Nephron (organoid): ENCODE results near the gene KCNK3.

Experiments
- H3K27ac Mint-ChIP-seq, 3 experiments: 2 replicates each; pipeline ENCODE4 v1.8.0; 2020; ENCODE audit warnings: mixed read lengths in 3 of 3, mild to moderate bottlenecking in 2 of 3, moderate library complexity in 1 of 3
- H3K27me3 Mint-ChIP-seq: 2 replicates; pipeline ENCODE4 v1.8.0; 2021; ENCODE audit warnings: low read depth, mild to moderate bottlenecking, moderate library complexity, mixed read lengths
- H3K36me3 Mint-ChIP-seq: 2 replicates; pipeline ENCODE4 v1.8.0; 2020; ENCODE audit warnings: low read depth, mixed read lengths
- H3K4me1 Mint-ChIP-seq: 2 replicates; pipeline ENCODE4 v1.8.0; 2020; ENCODE audit warnings: mixed read lengths
- H3K4me3 Mint-ChIP-seq, 3 experiments: 2 replicates each; pipeline ENCODE4 v1.8.0; 2020; ENCODE audit warnings: mild to moderate bottlenecking in 3 of 3, mixed read lengths in 3 of 3, moderate library complexity in 2 of 3
- H3K9me3 Mint-ChIP-seq: 2 replicates; pipeline ENCODE4 v1.8.0; 2020; ENCODE audit warnings: mixed read lengths
- CTCF ChIP-seq, 3 experiments: fragments of 200-600 bp; sonication (generic); IDR thresholded peaks; one replicate each; pipeline ENCODE4 v1.5.0; 2021; ENCODE audit warnings: antibody characterized with exemption in 3 of 3; ENCODE audit not compliant: unreplicated experiment in 3 of 3

KCNK3 gene

GRCh38 chr2:26648516-26648915, 44.0 kb upstream of the KCNK3 start:
- Mint-ChIP-seq H3K9me3 (no peaks in the 10 kb centered on the region), H3K4me1 (peaks cover 40% of the 10 kb centered on the region), H3K27ac (no peak overlapping the region), H3K4me3 (no peak overlapping the region), H3K36me3 (no peaks in the 10 kb centered on the region), H3K27me3 (peaks cover 20% of the 10 kb centered on the region)
- no peak for TF ChIP-seq CTCF (IDR thresholded peaks at IDR 0.05; ENCODE audit: unreplicated experiment in 3 of 3)

GRCh38 chr2:26649322-26649721, 43.2 kb upstream of the KCNK3 start:
- H3K4me1 Mint-ChIP-seq: peaks cover 43% of the 10 kb centered on the region
- no peaks in the 10 kb centered on the region for H3K36me3 Mint-ChIP-seq
- peaks cover 16% of the 10 kb centered on the region for H3K27me3 Mint-ChIP-seq
- no peak overlapping the region for H3K4me3 Mint-ChIP-seq
- no peak overlapping the region for H3K27ac Mint-ChIP-seq
- no peak for TF ChIP-seq CTCF (IDR thresholded peaks at IDR 0.05; ENCODE audit: unreplicated experiment in 3 of 3)
- no peaks in the 10 kb centered on the region for H3K9me3 Mint-ChIP-seq

- Mint-ChIP-seq H3K27ac (peak overlapping the region; percentile 77 to 94 (median 88)), H3K9me3 (no peaks in the 10 kb centered on the region), H3K4me3 (peak overlapping the region in 1 of 3 experiments; percentile 26), H3K4me1 (peaks cover 48% of the 10 kb centered on the region), H3K36me3 (no peaks in the 10 kb centered on the region), H3K27me3 (peaks cover 14% of the 10 kb centered on the region)
- no peak for TF ChIP-seq CTCF (IDR thresholded peaks at IDR 0.05; ENCODE audit: unreplicated experiment in 3 of 3)
Observed at GRCh38 chr2:26649992-26650712, 42.4 kb upstream of the KCNK3 start.

- TF ChIP-seq CTCF (IDR thresholded peaks at IDR 0.05; ENCODE audit: unreplicated experiment in 3 of 3): no peak
- Mint-ChIP-seq H3K27ac (peak overlapping the region; percentile 85 to 94 (median 88)), H3K4me3 (peak overlapping the region in 1 of 3 experiments; percentile 26), H3K27me3 (peaks cover 9% of the 10 kb centered on the region), H3K4me1 (peaks cover 48% of the 10 kb centered on the region), H3K9me3 (no peaks in the 10 kb centered on the region), H3K36me3 (no peaks in the 10 kb centered on the region)
Observed at GRCh38 chr2:26650713-26651469, 41.6 kb upstream of the KCNK3 start.

GRCh38 chr2:26651470-26651771, 41.1 kb upstream of the KCNK3 start:
- Mint-ChIP-seq H3K4me3 (no peak overlapping the region), H3K27ac (peak overlapping the region; percentile 85 to 94 (median 88)), H3K36me3 (no peaks in the 10 kb centered on the region), H3K27me3 (peaks cover 9% of the 10 kb centered on the region), H3K9me3 (no peaks in the 10 kb centered on the region), H3K4me1 (peaks cover 46% of the 10 kb centered on the region)
- no peak for TF ChIP-seq CTCF (IDR thresholded peaks at IDR 0.05; ENCODE audit: unreplicated experiment in 3 of 3)
